GM18867 (cell line): ENCODE measurements around the gene CTTNBP2.

Experiments
- ATAC-seq: cut with Tn5 transposase; IDR thresholded peaks from one replicate; pipeline ENCODE4 v1.9.1; 2021; ENCODE audit warnings: mild to moderate bottlenecking, moderate library complexity; ENCODE audit not compliant: unreplicated experiment

The CTTNBP2 gene

GRCh38 chr7:117706210-117706609 lies 167.0 kb downstream of the CTTNBP2 start:
- peak; percentile 66 for ATAC-seq

- no peak for ATAC-seq
These were observed 167.6 kb downstream of the CTTNBP2 start for GRCh38 chr7:117705630-117706029.

- ATAC-seq = no peak
These were observed 169.2 kb downstream of the CTTNBP2 start for GRCh38 chr7:117704063-117704462.

- no peak for ATAC-seq
These were observed 175.2 kb downstream of the CTTNBP2 start for GRCh38 chr7:117698018-117698417.

- no peak for ATAC-seq
These were observed 180.9 kb downstream of the CTTNBP2 start for GRCh38 chr7:117692338-117692737.

- no peak for ATAC-seq
These were observed 183.1 kb downstream of the CTTNBP2 start for GRCh38 chr7:117690147-117690546.

- no peak for ATAC-seq
These were observed 183.8 kb downstream of the CTTNBP2 start for GRCh38 chr7:117689406-117689805.

- no peak for ATAC-seq
These were observed 185.1 kb downstream of the CTTNBP2 start for GRCh38 chr7:117688126-117688525.

GRCh38 chr7:117686311-117686935 lies 186.8 kb downstream of the CTTNBP2 start:
- ATAC-seq = no peak

GRCh38 chr7:117685795-117686194 lies 187.4 kb downstream of the CTTNBP2 start:
- ATAC-seq = no peak

GRCh38 chr7:117683430-117684175 lies 189.6 kb downstream of the CTTNBP2 start:
- ATAC-seq = no peak

- ATAC-seq = no peak
These were observed 190.4 kb downstream of the CTTNBP2 start for GRCh38 chr7:117682681-117683385.

- no peak for ATAC-seq
These were observed 194.1 kb downstream of the CTTNBP2 start for GRCh38 chr7:117679120-117679519.

GRCh38 chr7:117675497-117676435 lies 197.5 kb downstream of the CTTNBP2 start:
- ATAC-seq = no peak

- no peak for ATAC-seq
These were observed 198.6 kb downstream of the CTTNBP2 start for GRCh38 chr7:117674617-117675016.

GRCh38 chr7:117673839-117674238 lies 199.4 kb downstream of the CTTNBP2 start:
- peak; percentile 85 for ATAC-seq

- no peak for ATAC-seq
These were observed 199.9 kb downstream of the CTTNBP2 start for GRCh38 chr7:117673367-117673766.

GRCh38 chr7:117672453-117672852 lies 200.8 kb downstream of the CTTNBP2 start:
- ATAC-seq = no peak

GRCh38 chr7:117669818-117670217 lies 203.4 kb downstream of the CTTNBP2 start:
- ATAC-seq = no peak

GRCh38 chr7:117667456-117667855 lies 205.8 kb downstream of the CTTNBP2 start:
- ATAC-seq = no peak

GRCh38 chr7:117666689-117667088 lies 206.6 kb downstream of the CTTNBP2 start:
- ATAC-seq = no peak
